Stimulated activated CD4-positive, alpha-beta T cell treated with anti-CD3 and anti-CD28 coated beads, Interleukin-12 subunit alpha, Interleukin-12 subunit beta, amount 100 ng/mL, for 4 hours (primary cell): ENCODE results near the gene TLX1.

Experiments used
- DNase-seq: peaks from one replicate; pipeline ENCODE4 v3.0.0-alpha.2; 2020

Gene TLX1

DNA sequence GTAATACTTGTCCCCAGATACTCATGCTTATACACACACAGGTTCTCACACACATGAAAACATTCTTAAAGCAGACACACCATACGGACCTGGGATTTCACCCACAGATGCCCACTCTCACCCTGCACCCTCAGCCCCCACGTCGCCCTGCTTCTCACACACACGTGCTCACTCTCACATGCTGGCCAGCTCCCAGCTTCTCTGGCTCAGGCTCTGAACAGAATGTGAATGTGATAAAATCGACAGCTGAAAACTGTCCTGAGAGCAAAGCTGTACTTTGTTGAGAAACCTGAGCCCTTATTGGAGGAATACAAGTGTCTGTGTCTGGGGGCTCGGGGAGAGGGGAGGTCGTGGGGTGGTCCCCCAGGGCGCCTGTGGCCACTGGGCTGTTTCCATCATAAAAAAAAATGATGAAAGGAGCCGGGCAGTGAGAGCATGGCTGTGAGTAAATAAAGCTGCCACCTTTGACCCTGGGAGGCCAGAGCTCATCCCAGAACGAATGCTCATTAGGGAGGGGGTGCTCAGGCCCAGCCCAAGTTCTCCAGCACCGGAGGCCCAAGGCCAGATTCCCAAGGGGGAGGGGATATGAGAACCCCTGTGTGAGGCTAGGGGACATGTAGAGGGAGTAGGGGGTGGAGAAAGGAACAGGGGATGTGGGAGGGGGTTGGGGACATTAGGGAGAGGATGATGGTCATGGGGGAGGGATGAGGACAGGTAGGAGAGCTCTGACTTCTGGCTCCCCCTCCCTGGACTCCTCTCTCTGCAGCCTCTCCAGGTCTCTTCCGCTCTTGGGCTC, 18.1 kb upstream of the TLX1 start:
- no peak for DNase-seq

DNA sequence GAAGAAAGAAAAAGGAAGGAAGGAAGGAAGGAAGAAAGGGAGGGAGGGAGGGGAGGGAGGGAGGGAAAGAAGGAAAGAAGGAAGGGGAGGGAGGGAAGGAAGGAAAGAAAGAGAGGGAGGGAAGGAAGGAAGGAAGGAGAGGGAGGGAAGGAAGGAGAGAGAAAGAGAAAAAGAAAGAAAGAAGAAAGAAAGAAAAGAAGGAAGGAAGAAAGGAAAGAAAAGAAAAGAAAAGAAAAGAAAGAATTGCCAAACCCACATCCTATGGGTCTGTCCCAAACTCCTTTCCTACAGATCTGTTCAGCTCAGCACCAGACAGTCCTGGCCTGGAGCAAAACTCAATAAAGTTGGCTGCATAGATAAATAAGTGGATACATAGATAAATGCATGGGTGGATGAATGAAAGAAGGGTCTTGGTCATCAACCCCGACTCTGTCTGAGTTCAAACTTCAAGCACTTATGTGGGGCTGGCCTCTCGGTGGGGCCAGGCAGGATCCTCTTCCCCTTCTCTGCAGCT, 17.2 kb upstream of the TLX1 start:
- DNase-seq: no peak

DNA sequence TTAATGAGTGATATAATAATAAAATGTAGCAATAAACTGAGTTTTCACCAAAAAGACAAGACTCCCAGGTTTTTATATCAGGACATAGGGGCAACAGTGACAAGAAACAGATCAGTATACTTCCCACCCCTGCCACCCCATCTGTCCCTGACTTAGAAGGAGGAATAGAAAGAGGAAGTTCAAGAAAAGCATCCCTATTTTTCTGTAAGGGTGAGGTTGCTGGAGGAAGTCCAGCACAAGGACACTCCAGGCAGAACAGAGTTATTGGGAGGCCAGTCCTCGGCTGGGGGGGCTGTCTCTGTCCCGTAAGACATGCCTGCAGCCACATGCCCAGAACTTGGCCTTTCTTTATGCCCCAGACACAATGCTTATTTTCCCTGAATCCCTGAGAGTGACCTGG, 16.5 kb upstream of the TLX1 start:
- no peak for DNase-seq

DNA sequence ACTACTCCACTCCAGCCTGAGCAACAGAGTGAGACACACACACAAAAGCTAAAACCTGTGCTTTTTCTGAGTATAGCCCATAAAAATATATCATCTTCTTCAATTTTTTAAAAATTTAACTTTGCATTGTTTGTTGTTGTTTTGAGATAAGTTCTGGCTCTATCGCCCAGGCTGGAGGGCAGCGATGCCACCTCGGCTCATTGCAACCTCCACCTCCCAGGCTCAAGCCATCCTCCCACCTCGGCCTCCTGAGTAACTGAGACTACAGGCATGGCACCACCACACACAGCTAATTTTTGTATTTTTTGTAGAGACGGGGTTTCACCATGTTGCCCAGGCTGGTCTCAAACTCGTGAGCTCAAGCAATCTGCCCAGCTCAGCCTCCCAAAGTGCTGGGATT, 14.3 kb upstream of the TLX1 start:
- DNase-seq: no peak

DNA sequence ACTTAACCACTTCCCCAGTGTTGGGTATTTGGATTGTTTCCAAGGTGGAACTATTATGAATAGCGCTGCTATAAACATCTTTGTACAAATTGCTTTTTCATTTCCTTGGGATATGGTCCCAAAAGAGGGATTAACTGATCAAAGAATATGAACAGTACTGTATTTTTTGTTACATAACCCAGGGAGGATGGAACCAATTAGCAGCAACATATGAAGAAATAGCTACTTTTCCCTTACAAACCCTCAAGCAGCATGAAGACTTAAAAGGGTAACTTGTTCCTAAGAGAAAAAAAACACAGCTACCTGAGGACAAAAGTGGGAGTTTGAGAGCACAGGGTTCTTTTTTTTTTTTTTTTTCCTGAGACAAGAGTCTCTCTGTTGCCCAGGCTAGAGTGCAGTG, 13.1 kb upstream of the TLX1 start:
- no peak for DNase-seq

DNA sequence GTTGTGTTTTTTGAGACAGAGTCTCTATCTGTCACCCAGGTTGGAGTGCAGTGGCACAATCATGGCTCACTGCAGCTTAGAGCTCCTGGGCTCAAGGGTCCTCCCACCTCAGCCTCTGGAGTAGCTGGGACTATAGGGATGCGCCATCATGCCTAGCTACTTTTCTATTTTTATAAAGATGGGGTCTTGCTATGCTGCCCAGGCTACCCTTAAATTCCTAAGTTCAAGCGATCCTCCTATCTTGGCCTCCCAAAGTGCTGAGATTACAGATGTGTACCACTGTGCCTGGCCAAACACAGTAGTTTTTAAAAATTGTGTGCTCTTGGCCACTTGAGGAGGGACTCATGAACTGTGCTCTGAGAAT, 10.6 kb upstream of the TLX1 start:
- DNase-seq: no peak

DNA sequence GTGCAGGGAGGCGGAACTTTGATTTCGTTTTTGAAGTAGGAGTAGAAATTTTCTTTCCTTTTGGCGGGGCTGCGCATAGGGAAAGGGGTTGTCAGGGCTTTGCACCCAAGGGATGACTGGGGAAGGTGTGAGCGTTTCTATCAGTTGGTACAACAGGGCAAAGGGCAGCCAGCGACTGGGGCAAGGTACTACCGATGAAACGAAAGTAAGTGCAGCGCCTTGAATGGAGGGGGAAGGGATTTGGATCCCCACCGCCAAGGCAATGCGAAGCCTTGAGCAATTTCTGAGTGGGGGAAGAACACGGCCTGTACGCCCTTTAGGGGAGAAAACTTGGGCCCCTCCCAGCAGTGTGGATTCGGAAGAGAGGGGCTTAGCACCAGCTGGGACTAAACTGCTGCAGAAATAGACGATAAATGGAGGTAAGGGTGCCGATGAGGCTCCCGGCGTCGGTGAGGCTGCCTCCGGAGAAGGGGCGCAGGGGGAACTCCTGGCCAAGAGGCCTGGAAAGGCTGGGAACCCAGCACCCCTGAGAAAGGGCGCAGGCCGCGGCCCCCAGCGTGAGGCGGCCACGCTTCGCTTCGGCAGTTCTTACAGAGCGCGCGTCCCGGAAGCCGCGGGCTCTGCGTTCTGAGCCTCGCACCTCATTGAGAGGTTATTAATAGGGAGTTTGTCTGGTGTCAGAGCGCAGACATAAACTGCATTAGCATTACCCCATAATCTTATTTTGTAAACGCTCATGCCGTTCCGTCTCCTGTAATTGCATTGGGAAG, 10.0 kb upstream of the TLX1 start:
- DNase-seq: peak; percentile 40

DNA sequence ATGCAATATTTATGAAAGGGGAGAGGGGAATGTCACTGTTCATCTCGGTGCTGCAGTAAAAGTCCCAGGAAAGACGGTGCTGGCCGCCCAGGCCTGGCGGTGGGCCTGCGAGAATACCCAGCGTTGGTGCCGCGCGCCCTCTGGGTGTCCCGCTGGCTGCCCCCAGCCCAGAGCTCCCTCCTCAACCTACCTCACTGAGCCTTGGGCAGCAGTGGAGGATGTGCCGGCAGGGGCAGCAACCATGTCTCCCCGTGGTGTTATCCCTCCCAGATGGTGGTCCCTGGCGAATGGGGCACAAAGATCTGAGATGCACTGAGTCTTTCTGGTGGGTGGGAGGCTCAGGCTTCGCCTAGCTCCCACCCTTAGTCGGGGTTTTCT, 9.5 kb upstream of the TLX1 start:
- no peak for DNase-seq

DNA sequence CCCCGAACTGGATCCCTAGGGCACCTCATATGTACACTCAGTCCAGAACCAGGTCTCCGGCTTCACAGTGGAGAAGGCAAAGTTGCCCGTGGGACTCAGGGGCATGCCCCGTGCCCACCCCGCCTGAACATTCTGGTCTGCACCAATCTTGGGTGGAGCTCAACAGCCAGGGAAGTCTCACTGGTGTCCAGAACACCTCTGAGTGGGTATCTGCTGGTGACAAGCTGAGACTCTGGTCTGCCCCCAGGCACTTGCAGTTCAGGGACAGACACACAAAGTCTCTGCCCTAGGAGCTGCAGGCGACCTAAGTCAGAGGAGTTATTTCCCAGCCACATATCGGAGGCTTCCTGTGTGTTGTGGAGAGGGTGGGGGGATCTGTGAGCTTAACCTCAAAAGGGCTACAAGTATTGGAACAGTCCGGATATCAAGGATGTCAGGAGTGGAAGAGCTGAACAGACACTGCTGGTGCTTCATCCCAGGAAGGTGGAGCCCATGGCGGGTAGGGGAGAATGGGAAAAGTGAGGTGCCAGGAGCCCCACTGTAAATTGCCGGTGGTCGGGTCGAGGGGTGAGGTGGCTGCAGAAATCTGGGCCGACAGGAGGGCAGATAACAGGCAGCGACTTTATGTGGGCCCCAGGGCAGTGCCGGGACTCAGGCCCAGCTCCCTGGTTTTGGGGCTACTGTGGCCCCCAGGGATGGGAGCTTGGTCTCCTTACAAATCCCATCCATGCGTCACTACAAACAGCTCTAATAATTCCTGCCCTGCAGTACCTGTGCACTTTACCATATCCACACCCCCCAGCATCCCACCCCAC, 8.6 kb upstream of the TLX1 start:
- DNase-seq: no peak

DNA sequence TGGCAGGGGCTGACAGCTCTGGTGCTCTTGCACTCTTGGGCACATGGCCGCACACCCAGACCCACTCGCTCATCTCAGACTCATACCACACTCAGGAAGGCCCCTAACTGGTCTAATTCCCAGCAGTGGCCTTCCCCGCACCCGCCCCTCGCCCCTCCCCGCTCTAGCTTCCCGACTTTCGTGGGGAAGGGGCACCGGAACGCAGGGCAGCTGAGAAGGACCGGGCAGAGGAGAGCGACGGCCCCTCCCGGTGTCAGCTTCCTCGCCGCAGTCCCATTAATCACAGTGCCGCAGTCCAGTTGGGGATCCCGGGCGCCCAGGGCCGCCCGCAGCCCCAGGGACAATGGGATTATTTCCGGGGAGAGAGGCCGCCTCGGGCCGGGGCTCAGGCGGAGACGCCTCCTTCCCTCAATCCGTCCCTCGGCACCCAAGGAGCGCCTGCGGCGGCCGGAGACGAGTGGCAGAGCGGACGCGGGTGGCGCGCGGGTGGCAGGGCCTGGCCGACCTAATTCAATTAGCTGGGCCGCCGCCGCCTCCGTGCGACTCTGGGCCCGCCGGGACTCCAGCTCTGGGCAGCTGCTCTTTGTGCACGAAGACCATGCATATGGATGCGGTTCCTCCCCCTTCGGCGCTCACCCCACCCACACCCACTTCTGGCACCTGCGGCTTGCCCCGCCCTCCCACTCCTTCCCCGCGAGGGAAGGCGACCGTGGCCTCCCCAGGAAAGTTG, 7.8 kb upstream of the TLX1 start:
- DNase-seq: no peak

DNA sequence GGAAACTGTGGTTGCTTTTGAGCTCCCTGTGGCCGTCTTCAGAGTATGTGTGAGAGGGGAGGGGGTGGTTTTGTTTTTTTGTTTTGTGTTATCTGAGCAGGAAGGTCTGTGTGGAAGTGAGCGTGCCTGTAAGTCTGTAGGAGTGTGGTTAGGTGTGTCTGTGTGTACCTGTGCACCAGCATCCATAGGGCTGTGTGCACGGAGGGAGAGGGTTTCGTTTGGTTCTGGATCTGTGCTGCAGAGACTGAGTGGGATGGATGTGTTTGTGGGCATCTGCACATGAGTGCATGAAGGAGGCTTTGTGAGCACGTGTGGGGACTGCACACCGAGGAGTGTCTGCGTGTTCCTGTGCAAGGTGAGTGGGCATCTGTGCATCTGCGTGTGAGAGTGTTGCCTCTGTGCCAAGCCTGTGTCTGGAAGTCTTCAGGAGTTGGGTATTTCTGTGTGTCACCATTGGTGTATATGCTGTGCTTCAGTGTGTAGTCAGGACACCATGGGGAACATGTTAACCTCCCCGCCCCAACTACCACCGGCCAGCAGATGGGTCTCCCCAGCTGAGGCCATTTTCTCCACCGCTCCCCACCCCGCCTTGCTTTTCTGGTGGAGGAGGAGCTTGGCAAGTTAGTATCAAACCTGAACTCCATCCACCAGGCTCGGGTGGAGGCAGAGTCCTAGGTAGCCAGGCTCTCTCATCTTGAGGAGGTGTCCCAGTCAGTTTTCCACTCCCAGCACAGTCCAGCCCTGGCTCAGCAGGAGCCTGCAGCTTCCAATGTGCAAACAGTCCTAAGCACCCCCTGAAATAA, 7.1 kb upstream of the TLX1 start:
- no peak for DNase-seq

DNA sequence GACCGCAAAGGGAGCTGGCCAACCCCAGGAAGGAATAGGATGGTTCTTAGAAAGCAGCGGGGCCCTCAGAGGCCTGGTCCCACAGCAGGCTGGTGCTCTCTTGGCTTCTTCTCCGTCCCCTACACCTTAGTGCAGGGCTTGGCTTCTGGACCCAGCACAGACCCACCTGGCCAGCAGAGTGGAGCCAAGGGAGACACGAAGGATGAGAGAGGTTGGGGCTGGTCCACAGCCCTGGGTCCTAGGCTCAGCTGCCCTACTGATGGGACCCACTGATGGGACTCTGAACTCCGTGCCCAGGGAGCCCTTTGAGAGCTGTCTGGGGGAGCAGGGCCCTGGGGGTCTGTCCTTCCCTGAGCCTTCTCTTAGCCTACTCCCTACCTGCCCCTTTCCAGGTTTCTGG, 6.2 kb upstream of the TLX1 start:
- DNase-seq: no peak

DNA sequence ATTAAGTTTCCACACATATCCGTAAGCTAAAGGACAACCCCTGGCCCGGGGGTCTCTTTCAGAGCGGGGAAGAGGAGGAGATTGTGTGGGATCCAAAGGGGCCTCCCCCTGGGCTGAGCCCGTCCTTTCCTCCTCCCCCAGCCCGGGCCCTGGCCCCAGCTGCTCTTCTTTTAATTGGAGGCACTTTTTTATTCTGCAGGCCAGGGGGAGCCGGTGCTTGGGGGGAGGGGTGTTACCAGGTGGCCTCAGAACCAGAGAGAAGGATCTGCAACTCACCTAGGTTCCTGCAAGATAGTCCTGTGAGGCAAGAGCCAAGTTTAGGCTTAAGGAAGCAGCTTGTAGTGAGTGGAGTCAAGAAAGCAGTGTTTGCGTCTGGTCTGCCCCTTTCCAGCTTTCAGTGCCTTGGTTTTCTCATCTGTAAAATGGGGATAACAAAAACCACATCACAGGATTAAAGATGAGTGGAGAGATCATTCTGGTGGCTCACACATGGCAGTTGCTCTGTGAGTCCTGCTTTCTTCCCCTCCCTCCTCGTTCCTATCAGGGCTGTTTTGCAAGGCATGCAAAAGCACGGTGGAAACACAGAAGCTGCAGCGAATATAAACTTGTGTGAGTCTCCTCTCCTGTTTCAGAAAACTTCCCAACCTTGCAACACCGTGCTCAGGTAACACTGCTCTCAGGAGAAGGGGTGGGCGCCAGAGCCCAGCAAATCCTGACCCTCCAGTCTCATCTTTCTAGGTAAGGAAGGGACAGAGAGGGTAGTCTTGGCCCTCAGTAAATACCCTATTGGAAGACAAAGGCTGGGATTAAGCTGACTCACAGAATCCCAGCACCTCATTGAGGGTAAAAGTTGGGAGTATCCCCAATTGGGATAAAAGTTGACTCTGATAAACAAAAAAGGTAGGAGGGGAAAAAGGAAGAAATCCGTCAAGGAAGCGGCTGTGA, 4.1 kb upstream of the TLX1 start:
- DNase-seq: no peak

DNA sequence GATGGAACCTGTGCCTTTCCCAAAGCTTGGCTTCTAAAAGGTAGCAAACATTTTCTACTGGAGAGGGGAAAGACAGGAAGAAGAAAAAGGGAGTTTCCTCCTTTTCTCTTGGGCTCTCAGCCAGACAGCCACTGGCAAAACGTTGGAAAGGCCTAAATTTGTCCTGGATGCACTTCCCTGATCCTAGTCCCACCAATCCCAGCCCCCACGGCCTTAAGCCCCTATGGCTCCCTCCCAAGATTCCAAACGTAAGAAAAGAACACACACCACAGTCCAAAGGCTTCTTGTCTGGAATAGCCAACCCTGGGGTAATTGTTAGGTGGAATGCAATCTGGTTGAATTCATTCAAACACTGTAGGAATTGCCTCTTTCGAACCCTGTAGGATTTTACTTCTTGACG, 959 bp upstream of the TLX1 start:
- no peak for DNase-seq

DNA sequence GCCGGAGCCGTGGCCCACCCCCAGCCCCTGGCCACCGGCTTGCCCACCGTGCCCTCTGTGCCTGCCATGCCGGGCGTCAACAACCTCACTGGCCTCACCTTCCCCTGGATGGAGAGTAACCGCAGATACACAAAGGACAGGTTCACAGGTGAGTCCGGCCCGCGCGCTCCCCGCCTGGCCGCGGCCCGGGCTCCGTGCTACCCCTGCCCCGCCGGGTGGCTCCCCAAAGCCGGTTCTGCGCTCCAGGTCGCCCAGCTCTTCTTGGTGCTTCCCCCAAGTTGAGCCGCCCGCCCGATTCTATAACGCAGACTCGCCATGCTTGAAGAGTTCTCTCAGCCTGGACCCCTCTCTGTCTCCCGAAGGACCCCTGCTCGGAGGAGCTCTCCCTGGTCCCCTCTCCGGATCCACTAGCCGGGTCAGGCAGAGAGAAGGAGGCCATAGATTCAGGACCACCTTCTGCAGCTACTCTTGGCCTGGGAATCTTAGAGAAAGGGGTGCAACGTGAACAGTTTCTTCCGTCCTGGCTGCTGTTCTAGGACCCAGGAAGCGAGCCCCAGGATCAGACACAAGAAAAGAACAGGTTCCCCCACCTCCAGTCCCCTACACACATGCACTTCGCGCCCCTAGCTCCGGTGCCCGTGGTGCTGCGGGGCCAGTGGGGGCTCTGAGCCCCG, 999 bp downstream of the TLX1 start:
- no peak for DNase-seq

DNA sequence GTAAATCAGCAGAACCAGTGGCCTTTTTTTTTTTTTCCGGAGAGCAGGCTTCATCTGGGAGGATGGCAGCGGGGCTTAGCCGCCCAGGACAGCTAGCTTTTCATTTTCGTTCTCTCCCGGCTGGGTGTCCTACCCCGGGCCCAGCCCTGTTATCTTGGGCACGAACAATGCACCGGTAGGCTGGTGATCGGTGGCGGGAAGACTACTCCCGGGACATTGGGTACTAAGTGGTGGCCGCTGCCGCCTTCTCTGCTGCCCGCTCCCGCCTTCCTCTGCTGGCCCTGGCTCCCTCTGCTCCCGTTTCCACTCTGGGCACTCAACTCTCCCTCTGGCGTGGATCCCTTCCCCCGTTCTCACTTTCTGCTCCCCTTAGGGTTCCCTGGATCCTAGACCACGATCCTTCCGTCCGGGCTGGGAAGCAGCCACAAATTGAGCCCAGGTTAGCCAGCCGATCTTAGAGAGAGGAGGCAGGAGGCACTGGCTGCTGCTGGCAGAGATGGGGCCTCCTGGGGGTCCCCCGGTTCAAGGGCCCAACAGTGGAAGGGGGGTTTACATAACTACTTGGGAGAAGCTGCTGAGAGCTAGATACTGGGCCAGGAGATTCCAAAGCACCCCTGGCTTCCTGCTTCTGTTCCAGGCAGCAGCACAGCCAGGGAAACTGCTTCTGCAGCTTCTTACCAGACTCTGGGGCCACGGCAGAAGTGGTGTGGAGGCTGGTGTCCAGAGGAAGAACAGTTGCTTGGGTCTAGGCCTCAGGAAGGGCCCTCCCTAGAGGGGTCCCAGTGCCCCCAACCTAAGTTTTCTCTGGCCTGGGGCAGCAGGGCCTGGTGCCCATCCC, 1.8 kb downstream of the TLX1 start:
- DNase-seq: no peak

DNA sequence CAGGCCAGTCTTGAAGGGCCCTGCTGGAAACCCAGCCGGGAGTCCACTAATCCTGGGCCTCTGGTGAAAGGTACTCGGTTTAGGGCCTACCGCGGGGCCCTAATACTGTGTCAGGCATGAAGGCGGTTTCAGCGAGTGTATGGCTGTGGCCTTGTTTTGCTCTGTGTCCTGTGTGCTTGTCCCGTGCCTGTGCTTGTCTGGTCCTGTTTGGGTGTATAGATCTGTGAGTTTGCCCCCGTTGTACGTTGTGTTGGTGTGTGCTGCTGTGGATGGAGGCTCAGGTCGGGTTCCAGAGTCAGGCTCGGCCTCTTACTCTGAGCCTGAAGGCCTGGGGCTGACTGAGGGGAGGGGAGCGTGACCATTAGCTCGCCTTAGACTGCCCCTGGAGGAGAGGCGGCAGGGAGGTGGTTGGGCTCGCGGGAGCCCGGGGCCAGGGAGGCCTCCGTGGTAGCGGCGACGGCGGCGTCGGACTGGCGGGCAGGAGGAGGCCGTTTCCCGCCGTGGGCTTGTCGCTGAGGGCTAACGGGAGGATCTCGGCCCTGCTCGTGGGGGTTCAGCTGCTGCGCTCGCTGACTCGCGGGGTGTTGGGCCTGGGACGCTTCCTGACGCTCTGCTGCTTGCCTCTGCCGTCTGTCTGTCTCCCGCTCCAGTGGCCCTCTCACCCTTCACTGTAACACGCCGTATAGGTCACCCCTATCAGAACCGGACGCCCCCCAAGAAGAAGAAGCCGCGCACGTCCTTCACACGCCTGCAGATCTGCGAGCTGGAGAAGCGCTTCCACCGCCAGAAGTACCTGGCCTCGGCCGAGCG, 2.6 kb downstream of the TLX1 start:
- no peak for DNase-seq
